Right atrium auricular region (tissue), 2 donors: Measurements from ENCODE around the gene THAP3. TPM values are rescaled to one million over a fixed set of nuclear protein-coding genes. Genes with fewer than 3 reads are reported as not detected.

Experiments
- DNase-seq: peaks from one replicate; pipeline ENCODE4 v3.0.0-alpha.2; 2019; ENCODE audit warnings: low spot score
- H3K27ac ChIP-seq, 2 donors: fragments of 200-600 bp; sonication (generic); 1 replicate in 1 of 2; 2 replicates in 1 of 2; pipeline ENCODE4 v1.5.1; 2016 to 2019
- H3K27me3 ChIP-seq, 2 donors: fragments of 200-600 bp; sonication (generic); one replicate each; pipeline versions ENCODE4 v1.5.1 to v1.6.0; 2017 to 2019
- H3K36me3 ChIP-seq: fragments of 200-600 bp; sonication (generic); one replicate; pipeline ENCODE4 v1.5.1; 2016
- H3K4me1 ChIP-seq, 2 donors: fragments of 200-600 bp; sonication (generic); one replicate each; pipeline versions ENCODE4 v1.5.1 to v1.6.0; 2017 to 2019
- H3K4me3 ChIP-seq, 2 donors: fragments of 200-600 bp; sonication (generic); 1 replicate in 1 of 2; 2 replicates in 1 of 2; pipeline ENCODE4 v1.5.1; 2017 to 2019; ENCODE audit warnings: mild to moderate bottlenecking in 1 of 2, moderate library complexity in 1 of 2
- H3K9me3 ChIP-seq, 2 donors: fragments of 200-600 bp; sonication (generic); one replicate each; pipeline ENCODE4 v1.5.1; 2019
- total RNA-seq, 2 donors: library from RNA; depleted of rRNA; stranded (reverse); fragments of >200 nt; gene quantifications; one replicate each; pipeline ENCODE4 v1.1.0, GENCODE V29; 2016
- TF ChIP-seq, protein P1 (sequence below), 2 donors: fragments of 200-600 bp; sonication (generic); IDR thresholded peaks; one replicate each; pipeline ENCODE4 v1.5.1; 2019; ENCODE audit warnings: antibody characterized with exemption in 2 of 2

The THAP3 gene
- total RNA-seq, 2 donors from 2014 or later = 14.6 to 21.4 TPM

DNA sequence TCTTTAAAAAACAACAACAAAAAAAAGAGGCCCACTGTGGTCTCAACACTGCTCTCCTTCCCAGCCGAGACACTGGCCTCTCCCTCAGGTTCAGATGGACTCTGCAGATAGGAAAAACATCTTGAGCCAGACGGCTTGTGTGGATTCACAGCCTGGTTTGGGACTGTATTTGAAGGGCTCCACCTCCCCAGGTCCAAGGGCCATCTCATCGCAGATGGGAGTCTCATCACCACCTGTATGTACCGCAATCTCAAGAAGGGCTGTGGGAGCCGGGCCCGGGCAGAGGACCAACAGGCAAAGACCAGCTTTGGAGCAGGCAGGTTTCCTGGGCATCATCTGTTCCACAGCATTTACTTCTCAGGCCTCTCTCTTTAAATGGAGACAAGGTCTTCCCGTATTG lies 34.6 kb upstream of the THAP3 start:
- peaks cover 0 to 72% of the 10 kb centered on the region in 2 donors for H3K4me1 ChIP-seq
- DNase-seq = no peak
- H3K9me3 ChIP-seq = no peaks in the 10 kb centered on the region
- H3K4me3 ChIP-seq = no peak overlapping the region
- no peaks in the 10 kb centered on the region for H3K27me3 ChIP-seq
- H3K27ac ChIP-seq = no peak overlapping the region
- H3K36me3 ChIP-seq = peaks cover 72% of the 10 kb centered on the region
- TF ChIP-seq, protein P1, sequence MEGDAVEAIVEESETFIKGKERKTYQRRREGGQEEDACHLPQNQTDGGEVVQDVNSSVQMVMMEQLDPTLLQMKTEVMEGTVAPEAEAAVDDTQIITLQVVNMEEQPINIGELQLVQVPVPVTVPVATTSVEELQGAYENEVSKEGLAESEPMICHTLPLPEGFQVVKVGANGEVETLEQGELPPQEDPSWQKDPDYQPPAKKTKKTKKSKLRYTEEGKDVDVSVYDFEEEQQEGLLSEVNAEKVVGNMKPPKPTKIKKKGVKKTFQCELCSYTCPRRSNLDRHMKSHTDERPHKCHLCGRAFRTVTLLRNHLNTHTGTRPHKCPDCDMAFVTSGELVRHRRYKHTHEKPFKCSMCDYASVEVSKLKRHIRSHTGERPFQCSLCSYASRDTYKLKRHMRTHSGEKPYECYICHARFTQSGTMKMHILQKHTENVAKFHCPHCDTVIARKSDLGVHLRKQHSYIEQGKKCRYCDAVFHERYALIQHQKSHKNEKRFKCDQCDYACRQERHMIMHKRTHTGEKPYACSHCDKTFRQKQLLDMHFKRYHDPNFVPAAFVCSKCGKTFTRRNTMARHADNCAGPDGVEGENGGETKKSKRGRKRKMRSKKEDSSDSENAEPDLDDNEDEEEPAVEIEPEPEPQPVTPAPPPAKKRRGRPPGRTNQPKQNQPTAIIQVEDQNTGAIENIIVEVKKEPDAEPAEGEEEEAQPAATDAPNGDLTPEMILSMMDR (IDR thresholded peaks at IDR 0.05) = no peak

DNA sequence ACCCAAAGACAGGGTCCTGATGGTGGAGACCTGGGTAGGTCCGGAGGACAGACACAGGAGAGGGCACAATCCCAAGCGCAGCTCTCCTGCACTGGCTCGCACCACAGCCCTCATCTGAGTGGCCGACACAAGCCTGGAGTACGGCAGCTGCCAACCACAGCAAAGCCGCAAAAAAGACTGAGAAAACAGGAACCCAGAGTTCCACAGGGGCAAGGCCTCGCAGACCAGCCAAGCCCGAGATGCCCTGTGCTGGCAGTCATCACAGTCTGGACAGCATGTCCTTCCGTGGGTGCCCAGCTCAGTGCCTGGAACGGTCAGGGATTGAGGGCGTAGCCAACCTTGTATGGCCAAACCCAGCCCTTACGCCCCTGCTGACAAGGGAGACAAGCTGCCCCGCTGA lies 33.4 kb upstream of the THAP3 start:
- Histone ChIP-seq H3K9me3 (no peaks in the 10 kb centered on the region), H3K27ac (peak overlapping the region in 1 of 2 donors; percentile 50), H3K36me3 (peaks cover 84% of the 10 kb centered on the region), H3K27me3 (no peaks in the 10 kb centered on the region), H3K4me3 (no peak overlapping the region), H3K4me1 (peaks cover 0 to 69% of the 10 kb centered on the region in 2 donors)
- TF ChIP-seq, protein P1 (IDR thresholded peaks at IDR 0.05) = no peak
- no peak for DNase-seq

DNA sequence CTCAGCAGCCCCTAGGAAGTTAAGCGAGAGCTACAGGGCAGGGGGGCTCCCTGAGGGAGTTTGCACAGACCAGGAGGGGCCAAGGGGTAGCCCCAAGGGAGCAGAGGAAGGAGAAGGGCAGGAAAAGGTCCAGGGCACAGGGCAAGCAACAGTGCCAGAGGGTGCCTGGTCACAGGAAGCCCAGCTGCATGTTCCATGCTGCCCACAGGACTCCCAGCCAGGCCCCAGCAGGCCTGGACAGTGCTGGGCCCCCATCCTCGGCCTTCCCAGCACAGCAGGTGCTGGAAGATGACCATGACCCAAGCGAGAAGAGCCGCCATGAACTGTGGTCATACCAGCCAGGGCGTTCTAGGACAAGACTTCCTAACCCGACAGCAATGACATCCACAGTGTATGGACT lies 33.0 kb upstream of the THAP3 start:
- Histone ChIP-seq H3K4me1 (peaks cover 0 to 69% of the 10 kb centered on the region in 2 donors), H3K36me3 (peaks cover 86% of the 10 kb centered on the region)

DNA sequence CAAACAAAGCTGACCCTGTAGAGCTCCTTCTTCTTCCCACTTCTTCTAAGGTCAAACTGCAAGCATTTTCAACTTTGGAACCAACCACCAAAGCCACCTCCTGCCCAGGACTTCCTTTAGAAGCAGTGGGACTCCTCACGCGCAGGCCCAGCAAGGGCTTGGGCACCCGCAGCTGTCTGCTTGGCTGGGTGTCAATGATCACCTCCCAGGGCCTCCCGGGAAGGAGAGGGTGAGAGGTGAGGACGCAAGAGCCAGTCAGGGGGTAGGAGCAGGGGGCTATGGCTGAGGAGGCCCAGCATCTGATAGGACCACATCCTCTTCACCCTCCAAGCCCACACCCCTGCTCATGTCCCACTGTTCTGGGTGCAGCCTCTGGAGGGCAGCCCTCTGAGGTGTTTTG lies 32.2 kb upstream of the THAP3 start:
- Histone ChIP-seq H3K27ac (peak overlapping the region; percentile 16 to 50), H3K9me3 (no peaks in the 10 kb centered on the region), H3K36me3 (peaks cover 94% of the 10 kb centered on the region), H3K4me1 (peaks cover 0 to 69% of the 10 kb centered on the region in 2 donors), H3K4me3 (no peak overlapping the region), H3K27me3 (no peaks in the 10 kb centered on the region)
- no peak for DNase-seq
- TF ChIP-seq, protein P1 (IDR thresholded peaks at IDR 0.05) = no peak

More for the DNA sequence above, 33.0 kb upstream of the THAP3 start:
- Histone ChIP-seq H3K27ac (peak overlapping the region; percentile 16 to 50), H3K27me3 (no peaks in the 10 kb centered on the region), H3K4me3 (no peak overlapping the region), H3K9me3 (no peaks in the 10 kb centered on the region)
- no peak for DNase-seq
- TF ChIP-seq, protein P1 (IDR thresholded peaks at IDR 0.05) = no peak

DNA sequence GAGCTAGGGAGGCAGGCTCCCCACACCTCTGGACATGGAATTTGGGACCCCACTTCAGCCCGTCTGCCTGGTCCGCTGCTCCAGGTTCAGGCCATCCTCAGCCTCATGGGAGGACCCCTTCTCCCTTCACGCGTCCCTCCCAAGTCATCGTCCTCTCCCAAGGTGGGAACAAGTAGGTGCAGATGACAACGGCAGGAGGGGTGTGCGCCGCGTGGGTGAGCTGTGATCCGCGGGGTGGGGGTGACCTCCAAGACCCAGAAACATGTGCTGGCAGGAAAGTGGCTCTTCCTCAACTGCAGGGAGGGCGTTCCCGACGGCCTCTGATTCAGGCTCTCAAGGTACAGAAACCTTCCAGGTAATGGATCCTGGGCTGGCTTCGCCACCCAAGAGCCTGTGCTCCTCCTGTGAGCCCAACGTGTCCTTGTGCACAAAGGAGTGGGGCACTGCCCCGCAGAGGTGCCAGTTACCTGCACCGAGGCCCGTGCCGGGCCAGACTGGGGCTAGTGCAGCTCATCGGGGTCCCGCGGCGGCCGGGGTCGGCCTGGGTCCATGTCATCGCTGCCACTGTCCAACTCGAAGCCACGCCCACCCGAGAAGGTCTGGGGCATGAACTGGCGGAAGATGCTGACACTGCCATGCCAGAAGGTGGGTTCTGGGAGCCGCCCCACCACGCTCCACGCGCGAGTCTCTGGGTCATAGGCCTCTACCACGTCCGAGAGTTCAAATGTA lies 31.6 kb upstream of the THAP3 start:
- H3K4me3 ChIP-seq = no peak overlapping the region
- DNase-seq = no peak
- TF ChIP-seq, protein P1 (IDR thresholded peaks at IDR 0.05) = no peak
- peaks cover 0 to 69% of the 10 kb centered on the region in 2 donors for H3K4me1 ChIP-seq
- no peaks in the 10 kb centered on the region for H3K9me3 ChIP-seq
- H3K36me3 ChIP-seq = peaks cover 98% of the 10 kb centered on the region
- H3K27me3 ChIP-seq = no peaks in the 10 kb centered on the region
- peak overlapping the region; percentile 16 to 50 for H3K27ac ChIP-seq

DNA sequence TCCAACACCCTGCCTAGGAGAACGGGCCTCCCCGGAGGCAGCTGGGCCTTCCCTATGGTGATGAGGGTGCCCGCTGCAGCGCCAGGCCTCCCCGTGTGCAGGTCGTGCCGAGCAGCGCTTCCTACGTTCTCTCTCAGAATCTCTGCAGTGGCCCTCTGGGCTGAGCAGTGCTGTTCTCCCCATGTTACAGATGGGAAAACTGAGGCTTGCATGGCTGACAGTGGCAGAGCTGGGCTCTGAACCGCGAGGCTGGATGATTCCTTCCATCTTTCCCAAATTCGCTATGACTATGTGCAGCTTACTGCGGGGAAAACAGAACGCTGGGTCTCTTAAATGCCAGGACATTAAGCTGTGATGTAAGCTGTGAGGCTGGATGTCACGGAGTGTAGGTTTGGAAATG lies 30.9 kb upstream of the THAP3 start:
- H3K27me3 ChIP-seq = no peaks in the 10 kb centered on the region
- no peaks in the 10 kb centered on the region for H3K9me3 ChIP-seq
- peaks cover 0 to 69% of the 10 kb centered on the region in 2 donors for H3K4me1 ChIP-seq
- H3K27ac ChIP-seq = no peak overlapping the region
- TF ChIP-seq, protein P1 (IDR thresholded peaks at IDR 0.05) = no peak
- H3K4me3 ChIP-seq = no peak overlapping the region
- peaks cover 98% of the 10 kb centered on the region for H3K36me3 ChIP-seq
- DNase-seq = no peak
